Sciatic nerve (tissue), 2 donors: ENCODE data around the gene SLC39A6. TPM values are rescaled to one million over a fixed set of nuclear protein-coding genes. Genes with fewer than 3 reads are reported as not detected.
"Not testable (repeated sequence)": the region's sequence is repeated elsewhere in the genome, so short reads cannot be mapped to it uniquely, and the experiment has no call there.

Experiments used
- ATAC-seq: fragments of 200-7000 bp; cut with Tn5 transposase; one replicate; pipeline ENCODE4 v1.9.1; 2020; ENCODE audit warnings: mild to moderate bottlenecking, moderate library complexity
- DNase-seq: peaks from one replicate; pipeline ENCODE4 v3.0.0-alpha.2; 2020; ENCODE audit warnings: low spot score
- intact Hi-C: fragments of 100-400 bp; cut with DNase I; formaldehyde crosslinking; loops from one replicate; pipeline ENCODE4 v1.14.2; 2022
- total RNA-seq: library from RNA; stranded (reverse); fragmentation: NEBNext Ultra II Directional; extraction: Animal tissue kit (Norgen Biotek cat#: 25700); gene quantifications from one replicate; pipeline ENCODE4 v1.2.1, GENCODE V29; 2021
- donor health status: DM: no; HTN: no; CAD: no.
- donor health status: DM: no; HTN: no; CAD: no.

Gene SLC39A6
- total RNA-seq: 41.1 TPM

DNA sequence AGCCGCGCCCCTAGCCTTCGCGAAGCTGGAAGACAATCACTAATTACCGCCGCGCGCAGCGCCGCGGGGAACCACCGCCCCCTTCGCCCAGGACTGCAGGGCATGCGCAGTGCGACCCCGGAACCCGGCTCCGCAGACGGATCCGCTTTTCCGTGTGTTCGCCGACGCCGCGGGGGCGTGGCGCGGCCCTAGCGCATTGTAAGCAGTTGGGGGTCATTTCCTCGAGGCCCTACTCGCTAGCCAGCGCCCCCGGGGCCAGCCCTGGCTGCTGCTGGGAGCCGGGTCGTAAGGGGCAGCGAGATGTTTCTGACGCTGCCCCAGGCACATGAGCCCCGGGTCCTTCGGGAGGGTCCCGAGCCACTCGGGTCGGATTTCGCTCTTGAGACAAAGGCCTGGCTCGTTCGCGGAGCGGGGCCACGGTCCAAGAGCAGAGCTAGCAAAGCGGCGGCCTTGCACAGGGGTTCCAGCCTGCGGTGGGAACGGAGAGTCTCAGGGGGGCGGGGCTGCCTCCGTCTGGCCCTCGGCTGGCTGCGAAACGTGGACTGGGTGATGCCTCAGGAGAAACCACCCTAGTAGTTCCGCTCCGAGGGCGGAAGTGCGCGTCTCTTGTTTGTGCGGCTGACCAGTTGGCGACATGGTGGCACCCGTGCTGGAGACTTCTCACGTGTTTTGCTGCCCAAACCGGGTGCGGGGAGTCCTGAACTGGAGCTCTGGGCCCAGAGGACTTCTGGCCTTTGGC lies at the start of gene SLC39A6, which contains the start of gene ELP2:
Gene SLC39A6 (minus strand): TSS at position 41 of the 739 bp plus-strand sequence. CDS start 2,333 bp downstream, outside the sequence.
Gene ELP2 (plus strand): TSS at position 600 of the 739 bp plus-strand sequence. CDS start 35 bp downstream, at position 635.
- DNase-seq: peak; percentile 97
- ATAC-seq: peak; percentile 98
- intact Hi-C loops: no loop called here

DNA sequence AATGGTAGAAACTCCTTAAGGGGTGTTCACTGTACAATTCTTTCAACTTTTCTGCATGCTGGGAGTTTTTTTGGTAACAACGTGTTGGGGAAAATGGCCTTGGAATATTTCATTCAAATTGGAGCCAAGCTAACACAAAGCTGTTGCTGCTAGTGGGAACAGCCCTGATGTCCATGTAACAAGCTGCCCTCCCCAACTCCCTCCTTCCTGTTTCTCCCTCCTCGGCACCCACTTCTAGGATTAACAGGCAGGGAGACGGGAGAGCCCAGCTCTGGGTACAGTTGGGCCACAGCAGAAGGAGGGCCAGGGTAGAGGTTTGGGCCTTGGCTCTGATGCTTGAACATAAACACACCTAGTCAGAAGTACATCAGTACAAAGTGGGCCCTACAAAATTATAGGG lies 48.8 kb upstream of the SLC39A6 start:
- no peak for ATAC-seq

DNA sequence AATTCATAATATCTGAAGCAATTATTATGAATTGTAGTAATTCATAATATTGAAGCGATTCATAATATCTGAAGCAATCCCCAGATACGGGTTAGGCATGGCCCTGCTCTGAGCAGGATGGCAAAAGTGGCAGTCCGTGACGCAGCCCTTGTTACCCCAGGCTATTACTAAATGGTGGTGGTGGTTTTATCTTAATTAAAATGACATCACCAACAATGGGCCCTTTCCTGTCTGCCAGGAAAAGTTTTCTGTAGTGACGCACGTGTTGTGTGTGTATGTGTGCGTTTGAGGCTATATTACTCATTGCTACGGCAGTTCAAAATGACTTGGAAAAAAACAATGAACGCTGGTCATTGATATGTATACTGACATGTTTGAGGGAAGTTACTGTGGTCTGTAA lies 47.6 kb upstream of the SLC39A6 start:
- DNase-seq: no peak
- intact Hi-C loops: no loop called here
- ATAC-seq: no peak

More for the DNA sequence above, 48.8 kb upstream of the SLC39A6 start:
- intact Hi-C loops: no loop called here
- no peak for DNase-seq

- ATAC-seq (no peak), DNase-seq (no peak)
- intact Hi-C loops: no loop called here
Observed at GRCh38 chr18:36176177-36176584, 47.0 kb upstream of the SLC39A6 start.

DNA sequence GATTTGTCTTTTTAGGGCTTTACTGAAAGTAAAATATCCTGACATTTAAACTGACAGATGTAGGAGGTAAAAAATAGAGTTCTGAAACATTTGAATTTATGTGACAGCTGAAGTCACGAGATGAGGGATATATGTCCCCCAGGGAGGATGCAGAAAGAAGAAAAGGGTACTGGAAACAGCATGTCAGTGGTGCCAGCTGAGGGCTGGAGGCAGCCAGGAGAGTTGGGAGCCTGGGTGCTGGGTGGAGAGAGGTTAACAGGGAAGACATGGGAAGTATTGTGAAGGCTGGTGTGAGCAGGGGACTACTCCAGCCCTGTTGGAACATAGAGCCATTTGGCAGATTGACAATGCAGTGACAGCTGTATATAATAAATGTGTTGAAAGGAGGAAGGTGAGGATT lies 46.3 kb upstream of the SLC39A6 start:
- no peak for ATAC-seq
- no peak for DNase-seq
- intact Hi-C loops: no loop called here

DNA sequence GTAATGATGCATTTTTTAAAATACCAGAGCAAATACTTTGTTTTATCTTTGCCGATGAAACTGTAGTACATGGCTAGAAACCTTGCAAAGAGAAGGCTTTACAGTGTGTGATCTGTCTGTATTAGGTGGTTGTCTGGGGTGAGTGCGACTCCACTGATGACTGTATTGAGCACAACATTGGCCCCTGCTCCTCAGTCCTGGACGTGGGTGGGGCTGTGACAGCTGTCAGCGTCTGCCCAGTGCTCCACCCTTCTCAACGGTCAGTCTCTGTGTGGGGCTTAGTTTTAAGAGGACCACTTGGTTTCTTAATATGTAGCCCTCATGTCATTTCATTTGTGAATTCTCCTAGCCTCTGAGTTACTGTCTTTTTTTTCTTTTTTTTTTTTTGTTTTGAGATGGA lies 40.8 kb upstream of the SLC39A6 start:
- ATAC-seq: no peak
- no peak for DNase-seq
- intact Hi-C loops: no loop called here

DNA sequence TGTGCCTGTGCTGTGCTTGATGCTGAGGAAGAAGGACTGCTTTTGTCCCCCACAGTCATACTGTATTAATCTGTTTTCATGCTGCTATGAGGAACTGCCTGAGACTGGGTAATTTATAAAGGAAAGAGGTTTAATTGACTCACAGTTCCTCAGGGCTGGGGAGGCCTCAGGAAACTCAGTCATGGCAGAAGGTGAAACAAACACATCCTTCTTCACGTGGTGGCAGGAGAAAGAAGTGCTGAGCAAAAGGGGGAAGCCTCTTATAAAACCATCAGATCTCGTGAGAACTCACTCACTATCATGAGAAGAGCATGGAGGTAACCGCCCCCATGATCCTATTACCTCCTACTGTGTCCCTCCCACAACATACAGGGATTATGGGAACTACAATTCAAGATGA lies 39.2 kb upstream of the SLC39A6 start:
- intact Hi-C loops, ATAC-seq, DNase-seq: not testable (repeated sequence)

DNA sequence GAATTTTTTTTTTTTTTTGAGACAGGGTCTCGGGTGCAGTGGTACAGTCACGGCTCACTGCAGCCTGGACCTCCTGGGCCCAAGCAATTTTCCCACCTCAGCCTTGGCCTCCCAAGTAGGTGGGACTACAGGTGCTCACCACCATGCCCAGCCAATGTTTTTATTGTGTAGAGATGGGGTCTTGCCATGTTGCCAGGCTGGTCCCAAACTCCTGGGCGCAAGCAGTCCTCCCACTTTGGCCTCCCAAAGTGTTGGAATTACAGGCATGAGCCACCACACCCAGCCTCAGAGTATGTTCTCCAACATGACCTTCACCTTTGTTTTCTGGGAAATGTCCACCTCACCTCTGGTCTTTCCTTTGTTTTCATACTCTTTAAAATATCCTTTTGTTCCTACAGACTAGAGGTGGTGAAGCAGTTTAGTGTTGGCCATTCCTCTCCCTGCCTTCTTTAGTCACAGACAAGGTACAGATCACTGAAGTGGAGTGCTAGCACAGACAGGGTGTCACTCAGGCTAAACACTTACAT lies 38.6 kb upstream of the SLC39A6 start:
- ATAC-seq: no peak

GRCh38 chr18:36162981-36163380 lies 33.8 kb upstream of the SLC39A6 start:
- intact Hi-C loops: no loop called here
- DNase-seq (no peak), ATAC-seq (no peak)

More for the DNA sequence above, 38.6 kb upstream of the SLC39A6 start:
- intact Hi-C loops: no loop called here
- DNase-seq: no peak

GRCh38 chr18:36160959-36161371 lies 31.8 kb upstream of the SLC39A6 start:
- intact Hi-C loops: no loop called here
- no peak for DNase-seq
- no peak for ATAC-seq

DNA sequence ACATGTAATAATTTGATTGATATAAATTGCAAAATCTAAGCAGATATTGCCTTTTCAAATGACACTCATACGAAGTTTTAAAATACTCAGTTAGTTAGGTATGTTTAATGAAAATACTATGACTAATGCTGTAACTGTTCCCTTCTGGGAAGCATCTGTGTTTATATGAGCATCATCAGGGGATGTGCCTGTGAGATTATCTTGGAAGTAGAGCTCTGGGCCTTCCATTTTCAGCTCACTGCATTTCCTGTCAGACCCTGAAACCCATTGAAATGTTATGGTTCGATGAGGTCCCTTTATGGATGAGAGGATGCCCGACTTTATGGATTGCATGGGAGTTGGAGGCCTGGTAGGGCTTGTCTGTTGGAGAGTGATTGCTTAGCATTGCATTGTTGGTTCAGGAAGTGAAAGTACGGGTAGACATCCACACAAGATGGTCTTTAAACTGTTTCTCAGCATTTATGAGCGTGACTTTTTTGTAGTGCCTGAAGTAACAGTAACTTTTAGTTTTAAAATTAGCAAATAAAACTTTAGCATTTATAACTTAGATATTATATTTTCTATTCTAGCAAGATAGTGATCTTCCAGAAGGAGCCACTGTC lies 29.2 kb upstream of the SLC39A6 start:
- ATAC-seq (no peak), DNase-seq (no peak)
- intact Hi-C loops: no loop called here

DNA sequence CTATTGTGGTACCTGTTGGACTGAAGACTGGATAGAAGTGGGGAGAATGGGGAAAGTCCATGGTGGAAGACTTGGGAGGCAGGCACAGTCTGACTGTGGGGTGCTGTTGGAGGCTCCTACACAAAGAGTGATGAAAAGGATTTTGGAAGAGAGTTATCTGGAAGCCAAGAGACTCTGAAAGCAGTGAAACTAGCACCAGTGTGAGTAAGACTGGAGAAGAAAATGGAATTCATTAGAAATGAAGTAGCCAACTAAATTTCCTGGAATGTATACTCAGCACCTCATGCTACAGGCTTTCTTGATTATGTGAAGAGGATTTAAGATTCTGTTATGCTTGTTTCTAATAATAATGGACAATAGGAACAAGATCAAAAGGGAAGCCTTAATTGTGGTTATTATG lies 28.3 kb upstream of the SLC39A6 start:
- intact Hi-C loops: no loop called here
- ATAC-seq: no peak
- DNase-seq: no peak

GRCh38 chr18:36155851-36156757 lies 27.0 kb upstream of the SLC39A6 start:
- intact Hi-C loops: no loop called here
- DNase-seq: no peak
- ATAC-seq: no peak

GRCh38 chr18:36153771-36154170 lies 24.6 kb upstream of the SLC39A6 start:
- intact Hi-C loops: no loop called here
- ATAC-seq (no peak), DNase-seq (no peak)

GRCh38 chr18:36153203-36153602 lies 24.1 kb upstream of the SLC39A6 start:
- ATAC-seq (peak; percentile 74), DNase-seq (no peak)
- intact Hi-C loops: no loop called here

GRCh38 chr18:36152781-36153180 lies 23.6 kb upstream of the SLC39A6 start:
- ATAC-seq: no peak
- intact Hi-C loops: no loop called here
- no peak for DNase-seq

GRCh38 chr18:36149514-36150289 lies 20.6 kb upstream of the SLC39A6 start:
- no peak for ATAC-seq
- intact Hi-C loops: no loop called here
- DNase-seq: no peak

DNA sequence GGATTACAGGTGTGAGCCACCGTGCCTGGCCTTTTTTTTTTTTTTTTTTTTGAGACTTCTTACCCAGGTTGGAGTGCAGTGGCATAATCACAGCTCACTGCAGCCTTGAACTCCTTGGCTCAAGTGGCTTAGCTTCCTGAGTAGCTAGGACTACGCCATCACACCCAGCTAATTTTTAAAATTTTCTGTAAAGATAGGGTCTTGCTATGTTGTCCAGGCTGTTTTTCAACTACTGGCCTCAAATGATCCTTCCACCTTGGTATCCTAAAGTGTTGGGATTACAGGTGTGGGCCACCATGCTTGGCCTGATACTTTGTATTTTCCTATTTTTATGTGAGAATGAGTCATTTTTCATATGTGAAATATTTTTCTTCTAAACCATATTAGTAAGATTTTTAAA lies 14.3 kb upstream of the SLC39A6 start:
- intact Hi-C loops: no loop called here
- ATAC-seq (no peak), DNase-seq (no peak)

DNA sequence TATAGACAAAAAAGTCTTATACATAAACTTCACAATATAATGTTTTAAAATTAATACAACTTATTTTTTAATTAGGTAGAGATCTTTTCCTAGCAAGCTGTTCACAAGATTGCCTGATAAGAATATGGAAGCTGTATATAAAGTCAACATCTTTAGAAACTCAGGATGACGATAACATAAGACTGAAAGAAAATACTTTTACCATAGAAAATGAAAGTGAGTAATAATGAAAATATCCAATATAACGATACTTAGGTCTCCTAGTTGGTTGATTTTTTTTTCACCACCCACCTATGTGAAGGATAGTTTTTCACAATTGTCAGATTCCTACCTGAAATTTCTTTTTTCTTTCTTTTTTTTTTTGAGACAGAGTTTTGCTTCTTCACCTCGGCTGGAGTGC lies 13.6 kb upstream of the SLC39A6 start:
- ATAC-seq (no peak), DNase-seq (no peak)
- intact Hi-C loops: no loop called here
